HepG2 (cell line): ENCODE results near the gene OSCP1. TPM values are rescaled to one million over a fixed set of nuclear protein-coding genes. Genes with fewer than 3 reads are reported as not detected.

ENCODE experiments used
- ARNT ChIP-seq: fragments of 450-650 bp; IDR thresholded peaks from 2 replicates; pipeline ENCODE4 v1.6.1; 2017
- E2F5 ChIP-seq: sonication (generic); formaldehyde crosslinking; conservative IDR thresholded peaks from 2 replicates; pipeline ENCODE4 v1.4.0; 2020; ENCODE audit warnings: missing genetic modification reagents
- ELF1 ChIP-seq: sonication (generic); formaldehyde crosslinking; IDR thresholded peaks from 2 replicates; pipeline ENCODE4 v1.4.0; 2020; ENCODE audit warnings: missing genetic modification reagents
- RNF2 ChIP-seq: fragments of 450-650 bp; conservative IDR thresholded peaks from 2 replicates; pipeline ENCODE4 v1.6.1; 2016; ENCODE audit warnings: low read depth
- SNAPC4 ChIP-seq: sonication (generic); formaldehyde crosslinking; IDR thresholded peaks from 2 replicates; pipeline ENCODE4 v1.4.0; 2020; ENCODE audit warnings: mild to moderate bottlenecking, missing genetic modification reagents
- SNRNP70 ChIP-seq: fragments of 200-400 bp; formaldehyde crosslinking; IDR thresholded peaks from 2 replicates; pipeline ENCODE4 v1.6.1; 2017; ENCODE audit warnings: mild to moderate bottlenecking, low read depth, low read length, moderate library complexity
- THAP7 ChIP-seq: sonication (generic); formaldehyde crosslinking; IDR thresholded peaks from 2 replicates; pipeline ENCODE4 v1.8.1; 2023; ENCODE audit warnings: mild to moderate bottlenecking, missing genetic modification reagents
- ZBED4 ChIP-seq: sonication (generic); formaldehyde crosslinking; IDR thresholded peaks from 2 replicates; pipeline ENCODE4 v1.4.0; 2020; ENCODE audit warnings: missing genetic modification reagents, borderline replicate concordance
- ZC3H13 ChIP-seq: sonication (generic); formaldehyde crosslinking; IDR thresholded peaks from 2 replicates; pipeline ENCODE4 v1.8.1; 2023; ENCODE audit warnings: mild to moderate bottlenecking, missing genetic modification reagents, moderate library complexity
- ZNF143 ChIP-seq: sonication (generic); formaldehyde crosslinking; IDR thresholded peaks from 2 replicates; pipeline ENCODE4 v1.4.0; 2020; ENCODE audit warnings: missing genetic modification reagents
- ZNF234 ChIP-seq: sonication (generic); formaldehyde crosslinking; conservative IDR thresholded peaks from 2 replicates; pipeline ENCODE4 v1.5.1; 2020; ENCODE audit warnings: mild to moderate bottlenecking, missing genetic modification reagents
- ZNF331 ChIP-seq: sonication (generic); formaldehyde crosslinking; IDR thresholded peaks from 2 replicates; pipeline ENCODE4 v1.4.0; 2020; ENCODE audit warnings: missing genetic modification reagents
- ZNF33B ChIP-seq: sonication (generic); formaldehyde crosslinking; IDR thresholded peaks from 2 replicates; pipeline ENCODE4 v1.5.1; 2020; ENCODE audit warnings: mild to moderate bottlenecking, missing genetic modification reagents
- ZNF501 ChIP-seq: sonication (generic); formaldehyde crosslinking; IDR thresholded peaks from 2 replicates; pipeline ENCODE4 v1.5.1; 2020; ENCODE audit warnings: mild to moderate bottlenecking, moderate library complexity, missing genetic modification reagents
- ZNF547 ChIP-seq: sonication (generic); formaldehyde crosslinking; IDR thresholded peaks from 2 replicates; pipeline ENCODE4 v1.5.1; 2020; ENCODE audit warnings: mild to moderate bottlenecking, missing genetic modification reagents
- ZNF704 ChIP-seq: sonication (generic); formaldehyde crosslinking; IDR thresholded peaks from 2 replicates; pipeline ENCODE4 v1.8.1; 2023; ENCODE audit warnings: mild to moderate bottlenecking, inconsistent platforms, moderate library complexity, missing genetic modification reagents, borderline replicate concordance
- ZNF746 ChIP-seq: sonication (generic); formaldehyde crosslinking; IDR thresholded peaks from 2 replicates; pipeline ENCODE4 v1.8.0; 2022; ENCODE audit warnings: mild to moderate bottlenecking, missing genetic modification reagents
- ZNF816 ChIP-seq: sonication (generic); formaldehyde crosslinking; IDR thresholded peaks from 2 replicates; pipeline ENCODE4 v1.8.0; 2022; ENCODE audit warnings: missing genetic modification reagents, mild to moderate bottlenecking, borderline replicate concordance
- polyA plus RNA-seq, 8 experiments: library from polyadenylated mRNA; depleted of rRNA in 3 of 8; stranded (reverse) in 7 of 8; unstranded in 1 of 8; fragments of >200 nt; fragmentation: Illumina TruSeq in 4 of 8; extraction: Trizol in 4 of 8; gene quantifications; 2 replicates each; pipeline versions ENCODE4 v1.2.1 to v1.2.3, GENCODE V29; 2011 to 2016; ENCODE audit warnings: low read depth in 4 of 8, missing spikeins in 1 of 8, mixed read lengths in 1 of 8; ENCODE audit not compliant: insufficient read depth in 1 of 8
- total RNA-seq, 5 experiments: library from RNA; depleted of rRNA; stranded (reverse); fragments of >200 nt; fragmentation: Illumina TruSeq; extraction: Trizol; gene quantifications; 2 replicates each; pipeline ENCODE4 v1.2.3, GENCODE V29; 2016; ENCODE audit warnings: low read depth in 1 of 5

OSCP1 gene
- total and polyA plus RNA-seq, 2 of the 13 experiments (the other 11 are each of a cell fraction or from before 2014, with no cell fraction given): 0.60 to 0.84 TPM

GRCh38 chr1:36450270-36450918 lies at the start of gene OSCP1 (continued):
- 0 out of 2 replicates have a peak, but pooled peaks have one; percentile 57 for TF ChIP-seq SNAPC4 (CRISPR knock-in tag)
- peak; percentile 56; the same call in 1 of the 2 replicates for TF ChIP-seq THAP7 (CRISPR knock-in tag)
- 0 out of 2 replicates have a peak, but pooled peaks have one; percentile 49 for TF ChIP-seq ZNF33B (CRISPR knock-in tag)
- TF ChIP-seq ZNF704: peak; percentile 84; the same call in 1 of the 2 replicates
- 0 out of 2 replicates have a peak, but pooled peaks have one; percentile 45 for TF ChIP-seq ZNF331 (CRISPR knock-in tag)
- no peak for TF ChIP-seq ZNF234
- TF ChIP-seq ZNF501 (CRISPR knock-in tag): peak; percentile 73
- TF ChIP-seq ELF1 (CRISPR knock-in tag): no peak
- no peak for TF ChIP-seq E2F5
- no peak for TF ChIP-seq ARNT
- no peak for TF ChIP-seq ZNF816 (CRISPR knock-in tag)
- TF ChIP-seq ZNF143: 0 out of 2 replicates have a peak, but pooled peaks have one; percentile 21
- 0 out of 2 replicates have a peak, but pooled peaks have one; percentile 13 for TF ChIP-seq ZBED4 (CRISPR knock-in tag)
- TF ChIP-seq ZC3H13 (CRISPR knock-in tag): no peak
- peak; percentile 92 for TF ChIP-seq RNF2
- TF ChIP-seq SNRNP70: no peak
- TF ChIP-seq ZNF547 (CRISPR knock-in tag): peak; percentile 83; the same call in 1 of the 2 replicates
- peak; percentile 37; the same call in 1 of the 2 replicates for TF ChIP-seq ZNF746 (CRISPR knock-in tag)
